ENCODE results near the gene MSRB1. TPM values are rescaled to one million over a fixed set of nuclear protein-coding genes. Genes with fewer than 3 reads are reported as not detected.

The MSRB1 gene
- total and polyA plus RNA-seq, 2 of the 13 experiments (the other 11 are each of a cell fraction or from before 2014, with no cell fraction given): 32.1 to 75.4 TPM

DNA sequence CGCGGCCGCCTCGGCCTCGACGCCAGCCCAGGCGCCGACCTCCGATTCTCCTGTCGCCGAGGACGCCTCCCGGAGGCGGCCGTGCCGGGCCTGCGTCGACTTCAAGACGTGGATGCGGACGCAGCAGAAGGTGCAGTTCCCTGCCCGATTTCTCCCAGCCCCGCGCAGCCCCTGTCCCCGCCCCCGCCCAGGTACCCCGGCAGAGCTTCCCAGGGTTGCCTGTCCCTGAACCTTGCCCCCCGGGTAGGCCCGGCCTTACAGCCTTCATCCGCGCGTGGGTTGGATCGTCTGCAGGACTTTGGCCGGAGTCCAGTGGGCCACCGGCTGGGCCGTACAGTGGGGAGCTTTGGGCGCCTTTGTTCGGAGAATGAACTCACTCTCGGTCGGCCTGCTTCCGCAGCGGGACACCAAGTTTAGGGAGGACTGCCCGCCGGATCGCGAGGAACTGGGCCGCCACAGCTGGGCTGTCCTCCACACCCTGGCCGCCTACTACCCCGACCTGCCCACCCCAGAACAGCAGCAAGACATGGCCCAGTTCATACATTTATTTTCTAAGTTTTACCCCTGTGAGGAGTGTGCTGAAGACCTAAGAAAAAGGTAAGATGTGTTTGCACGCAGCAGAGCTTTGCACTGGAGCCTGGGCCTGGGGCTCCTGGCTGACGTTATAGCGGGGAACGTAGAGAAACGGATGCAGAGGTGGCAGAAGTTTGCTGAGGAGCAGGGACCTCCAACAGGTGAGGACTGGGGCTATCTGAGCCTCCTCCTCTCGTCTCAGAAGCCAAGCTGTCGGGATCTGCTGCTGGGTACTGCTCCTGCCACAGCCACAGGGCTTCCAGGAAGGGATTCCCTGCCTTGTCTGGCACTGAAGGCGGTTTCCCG is 41.6 kb upstream of the MSRB1 start (continued):
- TF ChIP-seq, protein P1, sequence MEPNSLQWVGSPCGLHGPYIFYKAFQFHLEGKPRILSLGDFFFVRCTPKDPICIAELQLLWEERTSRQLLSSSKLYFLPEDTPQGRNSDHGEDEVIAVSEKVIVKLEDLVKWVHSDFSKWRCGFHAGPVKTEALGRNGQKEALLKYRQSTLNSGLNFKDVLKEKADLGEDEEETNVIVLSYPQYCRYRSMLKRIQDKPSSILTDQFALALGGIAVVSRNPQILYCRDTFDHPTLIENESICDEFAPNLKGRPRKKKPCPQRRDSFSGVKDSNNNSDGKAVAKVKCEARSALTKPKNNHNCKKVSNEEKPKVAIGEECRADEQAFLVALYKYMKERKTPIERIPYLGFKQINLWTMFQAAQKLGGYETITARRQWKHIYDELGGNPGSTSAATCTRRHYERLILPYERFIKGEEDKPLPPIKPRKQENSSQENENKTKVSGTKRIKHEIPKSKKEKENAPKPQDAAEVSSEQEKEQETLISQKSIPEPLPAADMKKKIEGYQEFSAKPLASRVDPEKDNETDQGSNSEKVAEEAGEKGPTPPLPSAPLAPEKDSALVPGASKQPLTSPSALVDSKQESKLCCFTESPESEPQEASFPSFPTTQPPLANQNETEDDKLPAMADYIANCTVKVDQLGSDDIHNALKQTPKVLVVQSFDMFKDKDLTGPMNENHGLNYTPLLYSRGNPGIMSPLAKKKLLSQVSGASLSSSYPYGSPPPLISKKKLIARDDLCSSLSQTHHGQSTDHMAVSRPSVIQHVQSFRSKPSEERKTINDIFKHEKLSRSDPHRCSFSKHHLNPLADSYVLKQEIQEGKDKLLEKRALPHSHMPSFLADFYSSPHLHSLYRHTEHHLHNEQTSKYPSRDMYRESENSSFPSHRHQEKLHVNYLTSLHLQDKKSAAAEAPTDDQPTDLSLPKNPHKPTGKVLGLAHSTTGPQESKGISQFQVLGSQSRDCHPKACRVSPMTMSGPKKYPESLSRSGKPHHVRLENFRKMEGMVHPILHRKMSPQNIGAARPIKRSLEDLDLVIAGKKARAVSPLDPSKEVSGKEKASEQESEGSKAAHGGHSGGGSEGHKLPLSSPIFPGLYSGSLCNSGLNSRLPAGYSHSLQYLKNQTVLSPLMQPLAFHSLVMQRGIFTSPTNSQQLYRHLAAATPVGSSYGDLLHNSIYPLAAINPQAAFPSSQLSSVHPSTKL (CRISPR knock-in tag; IDR thresholded peaks at IDR 0.05): no peak
- TF ChIP-seq ZSCAN25 (CRISPR knock-in tag; IDR thresholded peaks at IDR 0.05) (no peak), ZSCAN22 (CRISPR knock-in tag; IDR thresholded peaks at IDR 0.05) (no peak), RBAK (CRISPR knock-in tag; IDR thresholded peaks at IDR 0.05) (no peak), ZNF546 (CRISPR knock-in tag; conservative IDR thresholded peaks at IDR 0.05) (no peak), IKZF4 (CRISPR knock-in tag; IDR thresholded peaks at IDR 0.05; ENCODE audit: borderline replicate concordance, low read depth, not compliant biosample characterization) (peak; percentile 16), MAF1 (CRISPR knock-in tag; IDR thresholded peaks at IDR 0.05; ENCODE audit: borderline replicate concordance) (no peak), ZNF18 (CRISPR knock-in tag; IDR thresholded peaks at IDR 0.05; ENCODE audit: insufficient replicate concordance) (peak; percentile 18), POLR2AphosphoS2 (IDR thresholded peaks at IDR 0.05; ENCODE audit: low read depth, low read length) (no peak), ZZZ3 (CRISPR knock-in tag; IDR thresholded peaks at IDR 0.05; ENCODE audit: borderline replicate concordance) (peak; percentile 53; the same call in 1 of the 2 replicates), ELF4 (CRISPR knock-in tag; IDR thresholded peaks at IDR 0.05; ENCODE audit: borderline replicate concordance) (no peak), ZNF431 (CRISPR knock-in tag; IDR thresholded peaks at IDR 0.05; ENCODE audit: borderline replicate concordance, low read depth) (no peak), SMC3 (IDR thresholded peaks at IDR 0.05; ENCODE audit: low read length) (no peak), HOXA7 (CRISPR knock-in tag; IDR thresholded peaks at IDR 0.05) (no peak), ZNF383 (CRISPR knock-in tag; IDR thresholded peaks at IDR 0.05; ENCODE audit: borderline replicate concordance) (no peak), PRMT3 (CRISPR knock-in tag; IDR thresholded peaks at IDR 0.05; ENCODE audit: borderline replicate concordance, low read depth) (no peak), FOXP1 (IDR thresholded peaks at IDR 0.05) (no peak), FOXP1 (CRISPR knock-in tag; IDR thresholded peaks at IDR 0.05) (no peak), NR2F6 (IDR thresholded peaks at IDR 0.05) (no peak), NR2F6 (CRISPR knock-in tag; IDR thresholded peaks at IDR 0.05) (0 out of 2 replicates have a peak, but pooled peaks have one; percentile 14), KAT8 (CRISPR knock-in tag; IDR thresholded peaks at IDR 0.05) (no peak; the same call in 1 of the 2 replicates), RBFOX2 (IDR thresholded peaks at IDR 0.05; ENCODE audit: low read depth, low read length) (0 out of 2 replicates have a peak, but pooled peaks have one; percentile 8), ZSCAN9 (CRISPR knock-in tag; IDR thresholded peaks at IDR 0.05; ENCODE audit: borderline replicate concordance) (no peak), SALL2 (CRISPR knock-in tag; IDR thresholded peaks at IDR 0.05) (0 out of 2 replicates have a peak, but pooled peaks have one; percentile 10)
- TF ChIP-seq, protein P2, sequence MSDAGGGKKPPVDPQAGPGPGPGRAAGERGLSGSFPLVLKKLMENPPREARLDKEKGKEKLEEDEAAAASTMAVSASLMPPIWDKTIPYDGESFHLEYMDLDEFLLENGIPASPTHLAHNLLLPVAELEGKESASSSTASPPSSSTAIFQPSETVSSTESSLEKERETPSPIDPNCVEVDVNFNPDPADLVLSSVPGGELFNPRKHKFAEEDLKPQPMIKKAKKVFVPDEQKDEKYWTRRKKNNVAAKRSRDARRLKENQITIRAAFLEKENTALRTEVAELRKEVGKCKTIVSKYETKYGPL (CRISPR knock-in tag; IDR thresholded peaks at IDR 0.05): no peak

Data from HepG2 (cell line).